HFFc6 (cell line): ENCODE results near the gene ARPC1B. TPM values are rescaled to one million over a fixed set of nuclear protein-coding genes. Genes with fewer than 3 reads are reported as not detected.
A peak's percentile ranks its signal among the peaks of the same experiment; 100 is the strongest.

Experiments used
- DNase-seq: peaks from one replicate; pipeline ENCODE4 v3.0.0-alpha.2; 2018
- H3K27ac Mint-ChIP-seq: 2 replicates; pipeline ENCODE4 v1.8.0; 2020; ENCODE audit warnings: mild to moderate bottlenecking, mixed read lengths
- H3K27me3 Mint-ChIP-seq: 2 replicates; pipeline ENCODE4 v1.8.0; 2021; ENCODE audit warnings: mild to moderate bottlenecking, moderate library complexity, mixed read lengths; ENCODE audit not compliant: insufficient read depth
- H3K36me3 Mint-ChIP-seq: 2 replicates; pipeline ENCODE4 v1.8.0; 2021; ENCODE audit warnings: low read depth, mixed read lengths
- H3K4me1 Mint-ChIP-seq: 2 replicates; pipeline ENCODE4 v1.8.0; 2020; ENCODE audit warnings: low read depth, mixed read lengths
- H3K4me3 Mint-ChIP-seq: 2 replicates; pipeline ENCODE4 v1.8.0; 2020; ENCODE audit warnings: mild to moderate bottlenecking, moderate library complexity, mixed read lengths
- H3K9me3 Mint-ChIP-seq: 2 replicates; pipeline ENCODE4 v1.8.0; 2020; ENCODE audit warnings: mild to moderate bottlenecking, mixed read lengths
- total RNA-seq, 6 experiments: library from RNA; stranded (reverse); fragmentation: NEBNext Ultra II Directional; extraction: Animal tissue kit (Norgen Biotek cat#: 25700); gene quantifications; 2 replicates in 1 of 6; 3 replicates in 5 of 6; pipeline ENCODE4 v1.2.3, GENCODE V29; 2021
- TF ChIP-seq, protein P1 (sequence below): fragments of 200-600 bp; sonication (generic); IDR thresholded peaks from 2 replicates; pipeline ENCODE4 v1.5.0; 2021; ENCODE audit warnings: antibody characterized with exemption, mild to moderate bottlenecking

ARPC1B gene
- total RNA-seq, 6 experiments from 2014 or later, result 233 to 281 (median 249) TPM

DNA sequence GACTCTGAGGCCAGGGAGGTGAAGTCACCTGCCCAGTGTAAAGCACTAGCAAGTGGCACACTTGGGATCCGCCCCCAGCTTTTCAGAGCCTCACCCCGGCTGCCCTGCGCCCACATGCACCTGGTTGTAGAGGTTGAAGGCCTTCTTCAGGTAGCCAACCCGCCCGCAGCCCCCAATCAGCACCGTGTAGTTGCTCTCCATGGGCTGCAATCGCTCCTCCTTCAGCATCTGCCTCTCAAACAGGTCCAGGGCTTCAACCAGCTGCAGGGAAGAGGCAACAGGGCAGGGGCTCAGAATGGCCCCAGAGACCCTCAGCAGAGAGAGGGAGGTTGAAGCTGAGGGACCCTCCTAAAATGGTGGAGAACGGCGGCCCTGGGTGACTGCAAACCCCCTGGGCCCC is 58.6 kb downstream of the ARPC1B start:
- no peak overlapping the region for H3K4me3 Mint-ChIP-seq
- H3K27ac Mint-ChIP-seq, result no peak overlapping the region
- no peaks in the 10 kb centered on the region for H3K4me1 Mint-ChIP-seq
- no peak for DNase-seq
- no peaks in the 10 kb centered on the region for H3K27me3 Mint-ChIP-seq
- peaks cover 6% of the 10 kb centered on the region; the same call in 1 of the 2 replicates for H3K36me3 Mint-ChIP-seq
- H3K9me3 Mint-ChIP-seq, result no peaks in the 10 kb centered on the region
- TF ChIP-seq, protein P1, sequence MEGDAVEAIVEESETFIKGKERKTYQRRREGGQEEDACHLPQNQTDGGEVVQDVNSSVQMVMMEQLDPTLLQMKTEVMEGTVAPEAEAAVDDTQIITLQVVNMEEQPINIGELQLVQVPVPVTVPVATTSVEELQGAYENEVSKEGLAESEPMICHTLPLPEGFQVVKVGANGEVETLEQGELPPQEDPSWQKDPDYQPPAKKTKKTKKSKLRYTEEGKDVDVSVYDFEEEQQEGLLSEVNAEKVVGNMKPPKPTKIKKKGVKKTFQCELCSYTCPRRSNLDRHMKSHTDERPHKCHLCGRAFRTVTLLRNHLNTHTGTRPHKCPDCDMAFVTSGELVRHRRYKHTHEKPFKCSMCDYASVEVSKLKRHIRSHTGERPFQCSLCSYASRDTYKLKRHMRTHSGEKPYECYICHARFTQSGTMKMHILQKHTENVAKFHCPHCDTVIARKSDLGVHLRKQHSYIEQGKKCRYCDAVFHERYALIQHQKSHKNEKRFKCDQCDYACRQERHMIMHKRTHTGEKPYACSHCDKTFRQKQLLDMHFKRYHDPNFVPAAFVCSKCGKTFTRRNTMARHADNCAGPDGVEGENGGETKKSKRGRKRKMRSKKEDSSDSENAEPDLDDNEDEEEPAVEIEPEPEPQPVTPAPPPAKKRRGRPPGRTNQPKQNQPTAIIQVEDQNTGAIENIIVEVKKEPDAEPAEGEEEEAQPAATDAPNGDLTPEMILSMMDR, result no peak

DNA sequence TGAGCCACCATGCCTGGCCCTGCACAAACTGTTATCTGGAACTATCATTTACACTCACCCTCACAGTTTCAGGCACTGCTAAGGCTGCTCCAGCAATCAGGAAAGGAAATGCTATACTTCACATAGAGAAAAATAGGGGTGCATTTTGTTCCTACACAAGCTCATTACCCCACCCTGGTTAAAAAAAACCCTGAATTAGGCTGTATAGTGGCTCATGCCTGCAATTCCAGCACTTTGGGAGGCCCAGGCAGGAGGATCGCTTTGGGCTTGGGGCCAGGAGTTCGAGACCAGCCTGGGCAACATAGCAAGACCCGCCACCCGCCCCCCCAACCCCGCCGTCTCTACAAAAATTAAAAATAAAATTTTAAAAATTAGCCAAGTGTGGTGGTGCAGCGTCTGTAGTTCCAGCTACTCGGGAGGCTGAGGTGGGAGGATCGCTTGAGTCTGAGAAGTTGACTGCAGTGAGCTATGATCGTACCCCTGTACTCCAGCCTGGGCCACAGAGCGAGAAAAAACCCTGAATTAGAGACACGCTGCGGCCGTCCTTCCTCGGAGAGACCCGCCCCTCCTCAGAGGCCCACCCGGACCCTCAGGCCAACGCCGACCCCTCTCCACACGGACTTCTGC is 63.5 kb downstream of the ARPC1B start:
- peaks cover 18% of the 10 kb centered on the region for H3K4me1 Mint-ChIP-seq
- DNase-seq, result no peak
- H3K36me3 Mint-ChIP-seq, result peaks cover 11% of the 10 kb centered on the region
- H3K4me3 Mint-ChIP-seq, result peak overlapping the region; percentile 95
- H3K9me3 Mint-ChIP-seq, result no peaks in the 10 kb centered on the region
- peaks cover 2% of the 10 kb centered on the region; the same call in 1 of the 2 replicates for H3K27me3 Mint-ChIP-seq
- TF ChIP-seq, protein P1, result no peak
- H3K27ac Mint-ChIP-seq, result peak overlapping the region; percentile 93

DNA sequence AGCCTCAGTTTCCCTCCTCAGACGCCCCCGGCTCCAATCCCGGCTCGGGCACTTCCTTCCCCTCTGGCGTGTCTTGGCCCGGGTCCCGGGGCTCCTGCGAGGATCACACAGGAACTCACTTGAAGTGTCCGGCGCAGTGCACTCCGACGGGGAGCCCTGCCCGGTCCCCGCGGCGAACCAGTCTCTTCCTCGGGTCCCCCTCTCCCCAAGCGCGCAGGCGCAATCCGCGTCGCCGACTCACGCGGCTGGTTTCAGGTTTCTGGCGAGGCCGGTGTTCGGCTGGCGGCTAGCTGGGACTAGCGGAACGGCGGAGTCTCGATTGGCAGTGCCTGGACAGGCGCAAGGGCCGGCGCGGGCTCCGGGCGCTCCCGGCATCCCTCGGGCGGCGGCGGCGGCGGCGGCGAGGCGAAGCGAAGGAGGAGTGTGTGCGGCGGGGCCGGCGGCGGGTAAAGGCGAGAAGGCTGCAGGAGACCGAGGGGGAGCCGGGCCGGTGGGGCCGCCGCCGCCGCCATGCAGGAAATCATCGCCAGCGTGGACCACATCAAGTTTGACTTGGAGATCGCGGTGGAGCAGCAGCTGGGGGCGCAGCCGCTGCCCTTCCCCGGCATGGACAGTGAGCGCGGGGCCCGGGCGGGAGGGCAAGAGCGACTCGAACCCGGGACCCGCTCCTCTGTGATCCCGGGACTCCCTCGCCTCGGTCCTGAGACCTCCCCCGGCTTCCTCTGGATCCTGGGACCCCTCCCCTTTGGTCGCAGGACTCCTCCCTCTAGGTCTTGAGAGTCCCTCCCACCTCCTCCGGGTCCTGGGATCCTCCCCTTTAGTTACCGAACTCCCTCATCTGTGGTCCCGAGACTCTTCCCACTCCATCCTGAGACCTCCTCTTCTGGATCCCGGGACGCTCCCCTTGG is 64.3 kb downstream of the ARPC1B start, which contains the start of the genes CPSF4 and PTCD1:
Gene CPSF4, plus strand, starts transcription at position 371 of the 908 bp plus-strand sequence. Its CDS starts 140 bp downstream, at position 511.
Gene PTCD1, minus strand, starts transcription at position 226 of the 908 bp plus-strand sequence. CDS start 3,556 bp downstream, outside the sequence.
- peaks cover 14% of the 10 kb centered on the region for H3K36me3 Mint-ChIP-seq

DNA sequence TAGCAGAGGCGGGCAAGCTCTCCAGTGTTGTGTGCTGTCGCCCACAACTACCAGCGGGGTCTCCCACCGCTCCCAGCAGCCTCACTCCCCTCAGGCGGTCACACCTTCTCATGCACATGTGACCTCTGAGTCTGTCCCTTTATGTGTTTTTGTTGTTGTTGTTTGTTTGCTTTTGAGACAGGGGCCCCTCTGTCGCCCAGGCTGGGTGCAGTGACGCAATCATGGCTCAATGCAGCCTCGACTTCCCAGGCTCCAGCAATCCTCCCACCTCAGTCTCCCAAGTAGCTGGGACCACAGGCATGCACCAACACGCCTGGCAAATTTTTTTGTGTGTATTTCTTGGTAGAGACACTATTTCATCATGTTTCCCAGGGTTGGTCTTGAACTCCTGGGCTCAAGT is 65.7 kb downstream of the ARPC1B start:
- Mint-ChIP-seq H3K27ac (peak overlapping the region; percentile 55), H3K9me3 (no peaks in the 10 kb centered on the region), H3K36me3 (peaks cover 23% of the 10 kb centered on the region), H3K4me3 (peak overlapping the region; percentile 95), H3K4me1 (peaks cover 18% of the 10 kb centered on the region), H3K27me3 (peaks cover 2% of the 10 kb centered on the region; the same call in 1 of the 2 replicates)
- TF ChIP-seq, protein P1, result no peak
- DNase-seq, result peak; percentile 12

More for the DNA sequence above, 64.3 kb downstream of the ARPC1B start, which contains the start of the genes CPSF4 and PTCD1:
- Mint-ChIP-seq H3K4me1 (peaks cover 18% of the 10 kb centered on the region), H3K4me3 (peak within 1 kb of the TSS; percentile 95), H3K9me3 (no peaks in the 10 kb centered on the region), H3K27me3 (peaks cover 2% of the 10 kb centered on the region; the same call in 1 of the 2 replicates), H3K27ac (peak within 1 kb of the TSS; percentile 93)
- TF ChIP-seq, protein P1, result no peak
- DNase-seq, result peak; percentile 98

Other genes with a start within 250 kb of the ARPC1B start
- gene SMURF1, start 230.6 kb upstream of the ARPC1B start, total RNA-seq, result 10 to 100 TPM; 17.8 to 23.4 (median 21.3) TPM
- not detected for gene KPNA7, start 166.6 kb upstream of the ARPC1B start, total RNA-seq
- gene MYH16, start 101.9 kb upstream of the ARPC1B start, total RNA-seq, result under 1 TPM in 1 of 6 experiments, not detected in 5; 0.05 TPM
- gene ARPC1A, start 48.8 kb upstream of the ARPC1B start, total RNA-seq, result 100 to 1,000 TPM; 261 to 285 (median 281) TPM
- 100 to 1,000 TPM; 148 to 213 (median 180) TPM for gene PDAP1, start 33.9 kb downstream of the ARPC1B start, total RNA-seq
- gene BUD31, start 34.2 kb downstream of the ARPC1B start, total RNA-seq, result 100 to 1,000 TPM; 134 to 147 (median 146) TPM
- gene PTCD1, start 64.1 kb downstream of the ARPC1B start, total RNA-seq, result 1 to 10 TPM; 4.5 to 8.6 (median 6.7) TPM
- 10 to 100 TPM; 26.7 to 34.0 (median 29.2) TPM for gene CPSF4, start 64.2 kb downstream of the ARPC1B start, total RNA-seq
- gene ATP5MF, start 91.4 kb downstream of the ARPC1B start, total RNA-seq, result 100 to 1,000 TPM; 388 to 466 (median 440) TPM
- 1 to 10 TPM; 5.2 to 6.4 (median 5.6) TPM for gene ZNF789, start 98.2 kb downstream of the ARPC1B start, total RNA-seq
- gene ZNF394, start 125.6 kb downstream of the ARPC1B start, total RNA-seq, result 10 to 100 TPM; 12.7 to 15.1 (median 14.4) TPM
- gene ZKSCAN5, start 129.9 kb downstream of the ARPC1B start, total RNA-seq, result 10 to 100 TPM in 5 of 6 experiments, 1 to 10 TPM in 1; 10.0 to 12.8 (median 11.3) TPM
- gene FAM200A, start 177.4 kb downstream of the ARPC1B start, total RNA-seq, result 1 to 10 TPM; 3.6 to 5.5 (median 5.3) TPM
- gene ZNF655, start 183.9 kb downstream of the ARPC1B start, total RNA-seq, result 10 to 100 TPM; 38.6 to 50.0 (median 43.5) TPM
- 1 to 10 TPM in 1 of 6 experiments, under 1 TPM in 5; 0.24 to 1.4 (median 0.52) TPM for gene TMEM225B, start 223.5 kb downstream of the ARPC1B start, total RNA-seq
- gene ZSCAN25, start 242.2 kb downstream of the ARPC1B start, total RNA-seq, result 10 to 100 TPM in 3 of 6 experiments, 1 to 10 TPM in 3; 9.3 to 12.6 (median 9.9) TPM